H54 (cell line): ENCODE measurements around the gene MIS12.

Experiments
- DNase-seq: peaks from one replicate; pipeline ENCODE4 v3.0.0; 2011; ENCODE audit warnings: low spot score, mixed read lengths; ENCODE audit not compliant: insufficient read length
- FAIRE-seq: peaks from 3 replicates; lab custom pipeline; 2011; peaks lifted over from hg19 to GRCh38; lab: Jason Lieb, UNC
- POLR2A ChIP-seq: IDR thresholded peaks from 2 replicates; pipeline ENCODE4 v1.6.1; 2011; ENCODE audit warnings: low read depth, mild to moderate bottlenecking, low read length

The MIS12 gene

DNA sequence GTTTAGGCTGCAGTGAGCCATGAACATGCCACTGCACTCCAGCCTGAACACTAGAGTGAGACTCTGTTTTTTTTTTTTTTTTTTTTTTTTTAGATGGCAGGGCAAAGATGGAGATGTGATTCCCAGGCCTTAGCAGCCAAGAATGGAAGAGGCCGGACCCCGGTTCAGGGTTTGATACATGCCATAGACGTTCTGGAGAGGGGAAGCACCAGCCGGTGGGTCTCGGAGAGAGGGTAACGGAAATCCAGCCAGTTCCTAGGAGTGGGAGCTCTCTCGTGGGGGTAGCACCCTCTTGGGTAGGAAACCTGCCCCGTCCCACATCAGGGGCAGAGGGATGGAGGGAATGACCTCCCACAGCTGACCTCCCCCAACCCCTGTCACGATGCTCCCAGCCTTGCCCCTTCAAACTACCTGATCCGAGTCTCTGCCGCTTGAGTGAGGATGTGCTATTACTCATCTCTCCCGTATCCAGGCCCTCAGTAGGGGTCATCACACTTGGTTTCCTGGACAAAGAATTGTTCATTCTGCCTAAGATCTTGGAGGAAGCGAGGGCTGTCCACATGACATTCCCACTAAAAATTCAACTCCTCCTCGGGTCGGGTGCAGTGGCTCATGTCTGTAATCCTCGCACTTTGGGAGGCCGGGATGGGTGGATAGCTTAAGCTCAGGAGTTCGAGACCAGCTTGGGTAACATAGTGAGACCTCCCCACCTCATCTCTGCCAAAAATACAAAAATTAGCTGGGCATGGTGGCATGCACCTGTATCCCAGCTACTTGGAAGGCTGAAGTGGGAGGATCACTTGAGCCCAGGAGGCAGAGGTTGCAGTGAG lies 47.3 kb downstream of the MIS12 start:
- no peak for TF ChIP-seq POLR2A
- DNase-seq (no peak), FAIRE-seq (no peak)

DNA sequence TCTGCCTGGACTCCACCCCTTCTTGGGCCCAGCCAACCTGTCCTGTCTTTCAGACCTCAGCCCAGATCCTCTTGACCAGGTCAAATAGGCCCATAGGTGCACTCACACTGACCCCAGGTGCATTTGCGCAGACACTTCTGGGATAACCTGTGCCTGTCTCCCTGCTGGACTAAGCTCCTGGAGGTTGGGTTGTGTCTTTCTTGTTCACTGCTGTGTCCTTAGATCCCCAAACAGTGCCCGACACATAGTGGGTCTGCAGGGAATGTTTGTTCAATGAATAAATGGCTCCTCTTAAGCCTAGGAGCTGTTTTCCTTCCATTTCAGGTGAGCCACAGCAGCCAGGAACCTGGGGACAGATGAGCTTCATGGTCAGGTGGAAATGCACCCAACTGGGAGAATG lies 49.1 kb downstream of the MIS12 start:
- no peak for DNase-seq
- no peak for FAIRE-seq
- no peak for TF ChIP-seq POLR2A

- DNase-seq (no peak), FAIRE-seq (no peak)
- no peak for TF ChIP-seq POLR2A
Observed at GRCh38 chr17:5536866-5537650, 50.7 kb downstream of the MIS12 start.

GRCh38 chr17:5539286-5539685 lies 52.9 kb downstream of the MIS12 start:
- DNase-seq (no peak), FAIRE-seq (no peak)
- TF ChIP-seq POLR2A = no peak

- no peak for DNase-seq
- FAIRE-seq = no peak
- no peak for TF ChIP-seq POLR2A
Observed at GRCh38 chr17:5540321-5540720, 54.0 kb downstream of the MIS12 start.
